ENCODE results near the gene IL22RA1.

Gene IL22RA1

DNA sequence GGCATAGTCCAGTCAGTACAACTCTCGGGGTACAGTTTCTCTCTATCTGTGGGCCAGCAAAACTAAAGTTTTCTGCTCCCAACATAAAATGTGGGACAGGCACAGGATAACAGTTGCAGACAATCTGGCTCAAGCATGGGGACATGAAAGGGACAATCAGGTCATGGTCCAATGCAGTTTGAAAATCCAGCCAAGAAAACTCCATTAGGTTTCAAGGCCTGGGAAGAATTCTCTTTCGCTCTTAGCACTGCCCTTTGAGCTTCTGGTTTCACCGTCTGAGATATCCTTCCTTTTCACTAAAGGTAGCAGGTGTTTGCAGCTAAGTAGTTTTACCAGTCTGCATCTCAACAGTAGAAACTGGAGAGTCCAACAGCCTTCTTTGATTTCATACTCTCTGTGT is 21.1 kb upstream of the IL22RA1 start:
- no peak for DNase-seq

DNA sequence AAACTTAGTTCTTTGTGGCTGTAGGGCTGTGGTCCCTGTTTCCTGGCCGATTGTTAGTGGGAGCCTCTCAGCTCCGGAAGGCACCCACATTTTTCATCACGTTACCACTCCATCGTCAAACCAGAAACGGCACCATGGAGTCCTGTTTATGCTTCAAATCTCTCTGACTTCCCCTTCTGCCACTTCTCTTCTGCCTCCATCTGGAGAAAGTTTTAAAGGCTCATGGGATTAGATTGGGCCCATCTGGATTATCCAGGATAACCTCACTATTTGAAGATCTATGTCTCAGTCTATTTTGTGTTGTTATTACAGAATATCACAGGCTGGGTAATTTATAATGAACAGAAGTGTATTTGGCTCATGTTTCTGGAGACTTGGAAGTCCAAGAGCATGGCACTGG is 19.3 kb upstream of the IL22RA1 start:
- DNase-seq: no peak

DNA sequence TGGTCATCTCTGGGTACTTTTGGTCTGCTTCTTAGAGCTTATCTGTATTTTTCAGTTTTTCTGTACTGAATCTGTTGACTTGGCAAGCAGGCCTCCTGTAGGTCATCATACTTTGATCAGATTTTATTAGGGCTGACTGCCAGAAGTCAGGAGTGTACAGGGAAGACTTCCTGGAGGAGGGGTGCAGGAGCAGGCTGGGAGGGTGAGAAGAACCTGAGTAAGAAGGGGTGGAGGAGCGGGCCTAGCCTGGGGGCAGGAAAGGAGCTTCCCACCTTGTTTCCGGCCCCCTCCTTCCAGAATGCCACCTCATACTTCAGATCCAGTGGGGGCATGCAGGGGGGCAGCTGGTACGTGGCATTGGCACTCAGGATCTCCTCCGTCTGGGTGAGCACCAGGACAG is 18.3 kb upstream of the IL22RA1 start:
- DNase-seq: no peak

DNA sequence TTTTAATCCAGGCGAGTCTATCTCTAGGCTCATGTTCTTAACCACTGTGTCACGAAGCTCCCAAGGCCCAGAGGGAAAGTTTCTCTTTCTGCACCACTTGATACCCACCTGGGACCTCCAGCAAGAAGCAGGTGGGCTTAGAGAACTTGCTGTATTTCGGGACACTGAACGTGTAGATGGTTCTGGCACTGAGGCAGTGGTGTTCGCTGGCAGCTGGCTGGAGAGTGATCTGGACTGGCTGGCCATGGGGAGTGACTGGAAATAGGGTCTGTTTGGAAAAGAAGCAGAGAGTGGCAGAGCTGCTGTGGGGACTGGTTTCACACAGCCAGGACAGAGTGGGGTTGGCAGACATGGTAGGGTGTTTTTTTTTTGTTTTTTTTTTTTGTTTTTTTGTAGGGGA is 16.4 kb upstream of the IL22RA1 start:
- DNase-seq: no peak

DNA sequence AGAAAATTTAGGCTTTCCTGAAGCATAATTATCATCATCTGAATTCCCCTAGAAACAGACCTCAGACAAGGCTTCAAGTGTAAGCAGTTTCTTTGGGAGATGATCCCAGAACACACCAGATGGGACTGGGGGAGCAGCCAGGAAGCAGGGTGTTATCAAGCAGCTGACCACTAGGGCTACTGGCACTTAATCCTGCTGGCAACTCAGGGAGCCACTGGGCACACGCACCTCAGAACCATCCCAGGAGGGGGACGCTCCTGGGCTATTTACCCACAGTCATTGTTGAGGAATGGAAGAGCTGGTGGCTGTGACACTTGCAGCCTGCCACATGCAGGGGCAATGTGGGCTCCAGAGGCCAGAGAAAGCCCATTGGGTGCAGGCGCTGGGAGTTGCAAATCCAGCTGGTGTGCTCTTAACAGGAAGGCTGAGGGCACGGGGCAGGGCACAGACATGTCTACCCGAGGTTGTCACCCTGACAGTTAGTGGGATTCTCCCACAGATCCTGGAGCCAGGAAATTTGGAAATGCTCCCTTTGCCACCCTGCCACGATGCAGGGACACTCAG is 15.1 kb upstream of the IL22RA1 start:
- DNase-seq: no peak

DNA sequence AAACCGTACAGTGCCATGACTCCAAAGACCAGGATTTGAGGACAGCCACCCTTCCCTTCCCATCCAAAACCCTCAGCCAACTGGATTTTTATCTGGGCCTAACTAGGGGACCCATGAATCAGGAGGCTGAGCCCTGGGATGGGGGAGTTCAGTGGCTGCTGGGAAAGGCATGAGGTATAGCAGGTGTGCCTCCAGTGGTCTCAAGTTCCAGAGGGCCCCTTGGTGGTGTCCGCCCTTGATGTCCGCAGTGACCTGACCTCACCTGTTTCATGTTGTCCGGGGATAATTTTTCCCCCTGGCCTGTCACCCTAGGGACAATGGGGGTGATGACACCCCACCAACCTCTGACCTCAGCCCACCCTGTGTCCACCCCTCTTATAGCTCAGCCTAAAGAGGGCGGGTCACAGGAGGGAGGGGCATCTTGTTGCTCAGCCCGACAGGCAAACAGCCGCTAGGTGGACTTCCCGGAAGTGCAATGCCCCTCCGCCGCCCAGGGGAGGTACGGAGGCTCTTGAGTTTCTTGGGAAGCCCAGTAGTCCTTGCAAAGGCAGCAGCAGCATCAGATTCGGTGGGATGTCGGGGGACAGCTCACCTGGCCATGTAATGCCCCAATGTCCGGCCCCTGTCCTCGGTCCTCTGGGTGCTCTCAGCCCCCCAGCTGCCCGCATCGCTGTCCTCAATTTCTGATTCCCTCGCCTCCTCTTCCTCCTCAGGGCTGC is 13.8 kb upstream of the IL22RA1 start:
- DNase-seq: no peak

DNA sequence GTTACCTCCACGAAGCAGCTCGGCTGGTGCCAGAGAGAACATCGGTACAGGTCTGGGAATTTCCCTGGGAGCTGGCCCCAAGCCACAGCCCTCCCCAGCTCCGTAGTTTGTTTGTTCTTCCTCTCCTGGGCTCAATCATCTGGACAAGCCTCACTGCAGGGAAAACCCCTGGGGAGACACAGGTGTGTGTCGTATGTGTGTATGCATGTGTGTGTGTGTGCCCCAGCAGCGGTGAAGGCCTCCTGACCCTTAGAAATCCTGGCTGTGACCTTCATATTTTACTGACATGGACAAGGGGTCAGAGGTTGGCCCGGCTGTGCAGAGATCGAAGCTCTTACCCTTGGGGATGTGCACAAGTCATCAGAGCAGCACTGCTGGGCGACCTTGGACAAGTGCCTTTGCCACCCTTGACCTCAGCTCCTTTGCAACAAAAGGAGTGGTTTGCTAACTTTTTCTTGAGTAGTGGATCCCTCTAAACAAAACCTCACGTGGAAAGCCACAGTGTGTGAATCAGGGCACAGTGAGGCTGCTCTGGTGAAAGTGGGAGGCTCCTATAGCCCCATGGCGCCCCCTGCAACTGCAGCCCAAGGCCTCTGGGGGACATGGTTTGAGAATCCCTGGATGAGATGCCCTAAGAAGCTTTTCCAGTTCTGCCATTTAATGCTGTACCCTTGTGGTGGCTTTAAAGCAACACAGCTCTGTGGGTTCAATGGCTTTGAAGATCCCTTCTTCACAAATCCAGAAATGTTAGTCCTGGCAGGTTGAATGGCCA is 12.3 kb upstream of the IL22RA1 start:
- no peak for DNase-seq

DNA sequence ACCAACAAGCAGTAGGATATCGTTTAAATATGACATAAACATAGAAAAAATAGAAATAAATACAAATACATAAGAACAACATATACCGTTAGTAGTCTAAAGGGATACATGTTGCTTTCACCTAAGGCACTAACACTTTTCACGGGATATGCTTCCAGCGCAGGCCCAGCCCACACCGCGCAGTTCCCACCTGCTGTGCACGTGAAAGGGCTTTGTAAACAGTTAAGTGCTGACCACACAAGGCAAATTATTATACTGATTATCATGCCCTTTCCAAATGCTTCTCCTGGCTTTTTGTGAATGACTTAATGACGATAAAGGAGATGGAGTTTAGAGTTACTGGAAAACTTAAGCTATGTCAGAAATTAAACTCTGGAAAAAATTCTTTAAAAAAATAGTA is 11.3 kb upstream of the IL22RA1 start:
- DNase-seq: no peak

DNA sequence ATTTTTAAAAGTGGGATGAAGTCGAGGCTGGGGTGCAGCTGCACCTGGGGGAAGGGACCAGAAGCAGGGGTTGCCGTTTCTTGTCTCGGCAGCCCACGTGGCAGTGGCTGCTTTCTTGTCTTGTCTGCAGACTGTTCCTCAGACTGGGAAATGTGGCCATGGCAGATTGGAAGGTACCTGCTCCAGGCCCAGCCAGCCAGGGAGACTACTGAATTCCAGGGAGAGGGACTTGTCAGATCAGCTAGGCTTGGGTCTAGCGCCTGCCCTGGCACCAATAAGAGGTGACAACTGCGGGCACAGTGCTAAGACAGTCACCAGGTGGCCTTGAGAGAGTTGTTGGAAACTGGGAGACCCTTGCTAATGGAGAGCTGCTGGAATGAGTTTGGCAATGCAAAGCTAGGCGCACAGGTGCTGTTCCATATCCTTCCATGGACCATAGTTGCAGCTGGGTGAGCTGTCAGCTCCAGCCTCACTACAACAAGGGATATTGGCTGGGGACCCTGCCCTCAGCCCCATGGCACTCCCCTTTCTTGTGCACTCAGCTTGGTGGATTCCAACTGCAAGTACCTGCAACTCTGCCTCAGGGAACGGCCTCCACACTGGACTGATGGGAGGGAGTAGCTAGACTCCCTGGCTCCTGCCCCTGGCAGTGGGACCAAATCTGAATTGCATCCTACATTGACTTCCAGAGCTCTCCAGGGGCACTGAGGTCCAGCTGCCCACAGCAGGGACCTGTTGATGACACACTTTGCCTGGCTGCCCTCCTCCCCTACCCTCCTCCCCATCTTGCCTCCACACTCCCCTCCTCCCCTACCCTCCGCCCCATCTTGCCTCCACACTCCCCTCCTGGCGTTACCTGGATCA is 9.9 kb upstream of the IL22RA1 start:
- DNase-seq: no peak

DNA sequence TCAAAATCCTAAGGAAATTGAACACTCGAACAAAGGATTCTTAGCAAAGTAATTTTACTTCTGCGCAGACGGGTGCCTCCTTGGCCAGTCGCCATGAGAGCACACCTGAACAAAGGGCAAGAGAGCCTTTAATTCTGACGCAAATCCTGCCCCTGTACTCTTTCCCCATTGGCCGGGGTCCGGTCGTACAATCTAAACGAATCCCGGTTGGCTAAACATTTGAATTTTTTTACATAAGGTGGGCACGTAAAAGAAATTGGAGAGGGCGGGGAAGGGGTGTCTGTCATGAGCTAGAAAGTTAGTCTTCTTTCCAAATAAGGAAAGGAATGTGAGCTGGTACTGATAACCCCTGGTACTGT is 8.2 kb upstream of the IL22RA1 start:
- DNase-seq: no peak

DNA sequence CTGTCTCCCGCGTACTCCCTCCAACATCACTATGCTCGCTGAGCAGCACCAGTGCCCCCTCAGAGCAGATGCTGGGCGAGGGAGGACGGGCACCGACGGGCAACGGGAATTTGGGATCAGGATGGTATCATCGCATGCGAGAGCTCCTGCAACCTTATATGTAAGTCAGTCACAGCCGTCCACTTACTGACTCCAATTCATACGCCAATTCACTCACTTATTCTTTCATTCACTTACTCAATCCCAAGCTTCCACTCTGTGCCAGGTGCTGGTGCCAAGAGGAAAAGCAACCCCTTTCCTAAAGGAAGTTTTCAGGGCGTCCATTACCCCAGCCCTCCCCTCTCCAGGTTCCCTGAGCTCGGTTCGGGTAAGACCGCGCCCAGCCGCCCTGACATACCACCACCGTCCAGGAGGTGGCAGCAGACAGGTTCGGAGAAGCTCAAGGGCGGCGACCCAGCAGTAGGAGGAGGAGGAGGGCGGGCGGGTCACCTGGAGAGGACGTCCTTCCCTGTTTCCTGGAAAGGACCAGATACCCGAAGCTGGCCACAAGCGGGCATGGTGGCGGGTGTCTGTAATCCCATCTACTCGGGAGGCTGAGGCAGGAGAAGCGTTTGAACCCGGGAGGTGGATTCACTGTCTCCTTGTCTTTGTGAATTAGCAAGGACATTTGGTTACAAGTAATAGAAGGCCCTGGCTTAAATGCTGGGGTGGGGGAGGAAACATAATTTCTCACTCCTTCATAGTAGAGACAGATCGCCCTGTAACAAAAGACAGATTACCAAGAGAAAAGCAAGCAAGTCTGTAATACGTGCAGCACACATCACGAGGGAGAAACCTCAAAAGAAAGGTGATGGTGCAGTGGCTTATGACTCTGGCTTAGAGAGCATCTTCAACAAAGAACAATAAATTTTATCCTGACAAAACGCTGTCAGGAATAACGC is 7.6 kb upstream of the IL22RA1 start:
- DNase-seq: peak; percentile 88

DNA sequence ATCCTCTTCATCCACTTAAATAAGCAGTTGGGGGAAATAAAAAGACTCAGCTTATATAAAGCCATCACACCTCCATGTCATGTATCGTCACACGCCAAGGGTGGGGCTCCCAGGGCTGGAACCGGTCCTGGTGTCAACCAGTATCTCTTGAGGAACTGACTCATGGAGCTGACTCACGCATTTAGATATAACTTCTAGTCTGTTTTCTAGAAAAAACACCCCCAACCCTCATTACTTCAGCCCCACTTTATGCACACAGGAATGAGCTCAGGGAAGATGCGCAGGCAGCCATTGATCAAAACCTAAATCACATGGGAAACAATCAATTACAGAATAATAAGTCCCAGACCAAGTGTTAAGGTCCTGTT is 6.9 kb upstream of the IL22RA1 start:
- peak; percentile 35 for DNase-seq

DNA sequence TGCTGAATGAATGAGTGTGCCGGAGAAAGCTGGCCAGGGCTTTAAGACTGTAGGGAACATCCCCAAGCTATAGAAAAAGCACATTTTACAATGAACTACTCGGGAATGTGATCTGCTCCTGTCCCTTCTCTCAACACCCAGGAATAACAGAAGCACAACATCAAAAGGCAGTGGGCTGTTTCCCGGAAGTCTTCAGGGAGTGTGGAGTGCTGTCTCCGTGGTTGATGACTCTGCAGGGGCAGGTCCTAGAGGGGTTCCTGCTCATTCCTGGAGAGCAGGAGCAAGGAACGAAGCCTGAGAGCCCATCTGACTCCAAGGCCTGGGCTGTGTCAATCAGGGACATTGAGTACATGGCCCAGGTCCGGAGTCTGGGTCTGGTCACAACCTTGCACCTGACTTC is 4.9 kb upstream of the IL22RA1 start:
- no peak for DNase-seq

DNA sequence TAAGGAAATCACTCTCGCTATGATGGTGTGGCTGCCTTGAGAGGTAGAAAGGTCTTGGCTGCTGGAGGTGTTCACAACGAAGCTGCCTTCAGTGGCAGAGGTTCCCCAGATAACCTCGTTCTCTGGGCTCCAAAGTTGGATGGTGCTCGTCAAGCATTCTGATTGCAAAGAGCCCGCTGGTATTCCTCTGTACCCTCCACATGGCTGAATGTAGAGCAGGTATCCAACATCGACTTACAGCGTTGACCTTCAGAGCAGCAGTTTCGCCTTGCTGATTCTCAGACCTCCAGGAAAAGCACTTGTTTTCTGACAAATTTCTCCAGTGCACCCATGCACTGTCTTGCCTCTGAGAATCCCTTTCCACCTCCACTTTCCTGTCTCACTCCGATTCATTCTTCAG is 4.3 kb upstream of the IL22RA1 start:
- no peak for DNase-seq

DNA sequence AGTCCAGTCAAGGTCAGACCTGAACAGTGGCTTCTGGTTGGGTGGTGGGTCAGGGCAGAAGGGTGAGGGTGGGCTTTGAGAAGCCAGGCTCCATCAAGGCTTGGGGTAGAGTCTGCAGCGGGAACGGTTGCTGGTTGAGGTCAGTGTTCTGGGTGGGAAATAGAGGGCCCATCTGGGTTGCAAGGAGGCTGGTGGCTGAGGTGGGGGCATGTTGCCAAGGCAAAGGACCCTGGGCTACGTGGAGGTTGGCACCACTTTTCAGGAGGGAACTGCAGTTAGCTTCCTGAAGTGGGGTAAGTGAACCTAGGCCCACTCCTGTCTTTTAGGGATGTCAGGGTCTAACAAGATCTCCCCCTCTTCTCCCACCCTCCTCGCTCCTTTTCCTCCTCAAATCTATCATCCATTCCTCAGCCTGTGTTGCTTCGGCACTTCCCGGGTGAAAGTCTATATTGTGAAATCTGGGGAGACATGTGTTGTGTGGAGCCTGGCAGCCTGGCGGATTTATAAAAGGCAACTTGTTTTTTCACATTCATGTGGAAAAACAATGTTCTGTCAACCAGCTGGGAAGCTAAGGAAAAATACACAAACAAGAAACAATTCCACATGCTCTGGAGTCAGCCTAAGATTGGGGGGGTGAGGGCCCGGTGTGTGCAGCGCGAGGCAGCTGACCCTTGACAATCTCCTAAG is 1.5 kb downstream of the IL22RA1 start:
- no peak for DNase-seq

DNA sequence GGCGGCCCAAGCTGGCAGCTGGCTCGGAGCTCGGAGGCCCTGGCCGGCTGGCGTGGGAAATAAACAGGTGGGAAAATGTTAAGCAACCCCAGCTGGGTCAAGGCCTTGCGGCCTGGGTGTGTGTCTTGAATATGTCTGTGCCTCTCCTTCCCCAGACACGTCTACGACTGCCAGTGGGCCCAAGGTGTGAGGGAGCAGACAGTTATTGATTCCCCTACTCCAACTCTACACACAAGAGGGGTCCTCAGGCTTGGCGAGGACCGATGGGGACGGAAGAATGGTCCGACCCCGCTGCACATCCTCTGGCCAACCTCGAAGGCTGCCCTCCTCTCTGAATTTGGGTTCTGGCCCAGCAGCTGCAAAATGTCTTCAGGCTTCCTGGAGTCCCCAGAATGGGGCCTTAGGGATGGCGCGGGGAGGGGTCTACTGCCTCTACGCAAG is 2.2 kb downstream of the IL22RA1 start:
- DNase-seq: no peak

DNA sequence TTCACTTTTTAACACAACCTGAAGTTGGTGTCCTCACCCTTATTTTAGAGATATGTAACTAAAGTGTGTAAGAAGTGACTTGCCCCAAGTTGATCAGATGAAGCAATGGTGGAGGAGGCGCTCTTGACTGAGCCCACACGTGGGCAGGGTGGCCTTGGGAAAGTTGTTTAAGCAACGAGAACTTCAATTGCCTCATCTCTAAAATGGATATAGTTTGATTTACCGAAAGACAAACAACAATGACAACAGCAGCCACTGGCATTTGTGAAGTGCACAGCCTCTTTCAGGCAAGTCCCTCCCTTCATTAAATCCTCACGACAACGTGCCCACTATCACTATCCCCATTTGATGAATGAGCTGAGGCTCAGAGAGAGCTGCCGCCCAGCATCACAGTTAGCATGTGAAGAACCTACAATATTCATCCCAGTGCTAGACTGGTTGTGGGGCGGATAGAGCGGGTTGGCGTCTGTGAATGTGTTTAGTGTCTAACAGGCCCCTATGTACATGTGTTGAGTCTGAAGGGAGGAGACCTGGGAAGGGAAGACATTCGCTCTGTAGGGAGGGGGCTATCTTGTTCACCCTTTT is 3.0 kb downstream of the IL22RA1 start:
- no peak for DNase-seq

DNA sequence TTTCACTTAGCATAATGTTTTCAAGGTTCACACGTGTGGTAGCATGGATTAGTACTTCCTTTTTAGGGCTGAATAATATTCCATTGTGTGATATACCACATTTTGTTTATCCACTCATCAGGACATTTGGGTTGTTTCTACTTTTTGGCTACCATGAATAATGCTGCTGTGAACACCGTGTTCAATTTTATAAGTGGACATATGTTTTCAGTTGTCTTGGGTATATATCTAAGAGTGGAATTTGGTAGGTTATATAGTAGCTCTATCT is 3.8 kb downstream of the IL22RA1 start:
- DNase-seq: no peak

DNA sequence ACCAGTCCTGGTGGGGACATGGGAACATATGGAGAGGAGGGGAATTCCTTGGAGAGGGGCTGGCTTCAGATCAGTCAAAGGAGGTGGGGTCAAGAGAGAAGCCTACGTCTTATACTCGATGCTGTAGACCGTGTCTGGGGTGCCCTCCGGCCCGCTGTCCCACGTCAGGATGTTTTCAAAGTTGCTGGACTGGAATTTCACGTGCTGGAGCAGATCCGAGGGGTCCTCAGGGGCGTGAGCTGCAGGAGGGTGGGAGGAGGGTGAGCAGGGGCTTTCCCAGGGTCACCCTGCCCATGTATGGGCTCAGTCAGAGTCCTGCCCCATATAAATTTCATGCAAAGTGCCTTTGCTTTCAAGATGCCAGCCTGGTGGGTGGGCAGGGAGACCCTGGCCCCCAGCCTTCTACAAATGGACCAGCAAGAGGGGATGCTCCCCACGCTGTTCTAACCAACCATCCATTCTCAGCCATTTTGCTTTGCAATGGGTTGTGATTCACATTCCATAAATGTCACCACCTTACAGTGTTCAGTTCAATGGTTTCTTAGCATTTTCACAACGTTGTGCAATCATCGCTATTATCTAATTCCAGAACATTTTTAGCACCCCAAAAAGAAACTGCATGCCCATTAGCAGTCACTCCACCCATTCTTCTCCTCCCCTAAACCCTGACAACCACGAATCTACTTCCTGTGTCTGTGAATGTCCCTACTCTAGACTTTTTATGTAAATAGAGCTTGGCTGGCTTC is 4.3 kb downstream of the IL22RA1 start:
- no peak for DNase-seq

DNA sequence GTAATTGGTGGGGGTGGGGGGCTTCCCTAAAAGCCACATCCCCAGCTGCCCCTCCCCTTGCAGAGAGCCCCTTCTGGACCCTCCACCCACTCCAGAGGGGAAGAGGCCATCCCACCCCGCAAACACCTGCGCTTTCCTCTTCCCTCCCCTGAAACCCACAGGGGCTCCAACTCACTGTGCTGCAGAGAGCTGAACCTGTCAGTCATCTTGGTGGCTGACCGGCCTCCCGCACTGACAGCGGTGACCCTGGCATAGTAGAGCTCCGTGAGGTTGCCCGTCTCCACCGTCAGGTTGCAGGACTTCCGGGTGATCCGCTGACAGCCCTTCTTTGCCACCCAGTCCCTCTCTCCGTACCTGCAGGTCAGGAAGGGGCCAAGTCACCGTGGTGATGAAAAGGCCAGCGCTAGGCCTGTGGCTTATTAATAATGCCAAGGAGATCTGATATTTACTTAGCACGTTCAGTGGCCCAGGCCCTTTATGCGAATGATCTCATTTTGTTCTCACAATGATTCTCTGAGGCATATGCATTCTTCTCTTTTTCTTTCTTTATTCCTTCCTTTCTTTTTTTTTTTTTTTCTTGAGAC is 5.9 kb downstream of the IL22RA1 start:
- no peak for DNase-seq
